ENCODE data around the gene ZAP70.

The ZAP70 gene

GRCh38 chr2:97734061-97735051 lies 21.0 kb downstream of the ZAP70 start:
- no peak for DNase-seq (ENCODE audit: low read depth)

- DNase-seq (ENCODE audit: low read depth): no peak
Measured at GRCh38 chr2:97735161-97735561, 21.8 kb downstream of the ZAP70 start.

GRCh38 chr2:97736185-97736584 lies 22.8 kb downstream of the ZAP70 start:
- no peak for DNase-seq (ENCODE audit: low read depth)

GRCh38 chr2:97736608-97737330 lies 23.4 kb downstream of the ZAP70 start:
- no peak for DNase-seq (ENCODE audit: low read depth)

GRCh38 chr2:97737421-97738178 lies 24.2 kb downstream of the ZAP70 start:
- no peak for DNase-seq (ENCODE audit: low read depth)

- no peak for DNase-seq (ENCODE audit: low read depth)
Measured at GRCh38 chr2:97738179-97739019, 25.0 kb downstream of the ZAP70 start.

GRCh38 chr2:97739020-97739892 lies 25.9 kb downstream of the ZAP70 start:
- DNase-seq (ENCODE audit: low read depth): no peak

- DNase-seq (ENCODE audit: low read depth): no peak
Measured at GRCh38 chr2:97739893-97740245, 26.5 kb downstream of the ZAP70 start.

GRCh38 chr2:97740590-97741182 lies 27.3 kb downstream of the ZAP70 start:
- DNase-seq (ENCODE audit: low read depth): no peak

GRCh38 chr2:97741251-97741650 lies 27.9 kb downstream of the ZAP70 start:
- DNase-seq (ENCODE audit: low read depth): no peak

- DNase-seq (ENCODE audit: low read depth): no peak
Measured at GRCh38 chr2:97741686-97742085, 28.3 kb downstream of the ZAP70 start.

GRCh38 chr2:97742381-97742847 lies 29.0 kb downstream of the ZAP70 start:
- DNase-seq (ENCODE audit: low read depth): peak; percentile 20

GRCh38 chr2:97743913-97744312 lies 30.5 kb downstream of the ZAP70 start:
- DNase-seq (ENCODE audit: low read depth): no peak

- no peak for DNase-seq (ENCODE audit: low read depth)
Measured at GRCh38 chr2:97745474-97746174, 32.2 kb downstream of the ZAP70 start.

- DNase-seq (ENCODE audit: low read depth): no peak
Measured at GRCh38 chr2:97747285-97747684, 33.9 kb downstream of the ZAP70 start.

GRCh38 chr2:97747716-97748115 lies 34.3 kb downstream of the ZAP70 start:
- DNase-seq (ENCODE audit: low read depth): no peak

- DNase-seq (ENCODE audit: low read depth): no peak
Measured at GRCh38 chr2:97749581-97749980, 36.2 kb downstream of the ZAP70 start.

- no peak for DNase-seq (ENCODE audit: low read depth)
Measured at GRCh38 chr2:97750017-97750416, 36.6 kb downstream of the ZAP70 start.

- no peak for DNase-seq (ENCODE audit: low read depth)
Measured at GRCh38 chr2:97751752-97752151, 38.4 kb downstream of the ZAP70 start.
